GM12878 (cell line): ENCODE data around the gene PRIMPOL. TPM values are rescaled to one million over a fixed set of nuclear protein-coding genes. Genes with fewer than 3 reads are reported as not detected.
"Not testable (repeated sequence)": the region's sequence is repeated elsewhere in the genome, so short reads cannot be mapped to it uniquely, and the experiment has no call there.

Experiments used
- ATAC-seq: fragments of 200-7000 bp; cut with Tn5 transposase; 3 replicates; pipeline ENCODE4 v1.9.1; 2020; ENCODE audit warnings: mild to moderate bottlenecking, moderate library complexity
- BruUV-seq: library from RNA; stranded (reverse); fragments of 400-500 nt; replicated peaks from 2 replicates; lab custom pipeline; 2021; lab: Mats Ljungman, UMichigan
- CTCF ChIA-PET: fragments of 300-600 bp; sonication (Branson Sonifier 250); formaldehyde crosslinking; extraction: SDS; loops from one replicate; lab custom pipeline; 2021; ENCODE audit warnings: inconsistent platforms; lab: Yijun Ruan, JAX
- POLR2A ChIA-PET: fragments of 350-600 bp; formaldehyde crosslinking; extraction: SDS; loops from one replicate; lab custom pipeline; 2021; ENCODE audit warnings: inconsistent platforms; lab: Charles Lee
- RAD21 ChIA-PET: fragments of 300-600 bp; sonication (Branson Sonifier 250); formaldehyde crosslinking; loops from one replicate; lab custom pipeline; 2023; ENCODE audit warnings: antibody characterized with exemption; ENCODE audit not compliant: unreplicated experiment; lab: Charles Lee
- SMC1A ChIA-PET: fragments of 300-600 bp; sonication (Branson Sonifier 250); formaldehyde crosslinking; loops from one replicate; lab custom pipeline; 2023; ENCODE audit not compliant: unreplicated experiment, uncharacterized antibody; lab: Charles Lee
- DNase-seq: peaks from one replicate; pipeline ENCODE4 v3.0.0-alpha.2; 2011; ENCODE audit warnings: low read depth, low spot score
- FAIRE-seq: peaks from 3 replicates; lab custom pipeline; 2011; peaks lifted over from hg19 to GRCh38; lab: Jason Lieb, UNC
- H2AFZ ChIP-seq: 2 replicates; pipeline ENCODE4 v1.6.0; 2011; ENCODE audit warnings: low read depth, low read length, control low read depth; ENCODE audit not compliant: control insufficient read depth
- H3K27ac ChIP-seq: 2 replicates; pipeline ENCODE4 v1.5.1; 2011; ENCODE audit warnings: control low read depth; ENCODE audit not compliant: control insufficient read depth, insufficient read depth
- H3K27me3 ChIP-seq, 2 experiments: replicated peaks in 1 of 2; 2 replicates each; pipeline versions ENCODE4 v1.6.0 to v1.6.1; 2011; ENCODE audit warnings: low read length in 1 of 2; ENCODE audit not compliant: control insufficient read depth in 2 of 2, insufficient read depth in 2 of 2
- H3K36me3 ChIP-seq, 2 experiments: 2 replicates each; pipeline ENCODE4 v1.5.1; 2011; ENCODE audit warnings: low read length in 1 of 2; ENCODE audit not compliant: control insufficient read depth in 2 of 2, insufficient read depth in 2 of 2
- H3K4me1 ChIP-seq: 2 replicates; pipeline ENCODE4 v1.6.1; 2011; ENCODE audit warnings: mild to moderate bottlenecking, low read length, moderate library complexity, mixed read lengths; ENCODE audit not compliant: control insufficient read depth, insufficient read depth
- H3K4me2 ChIP-seq: 2 replicates; pipeline ENCODE4 v1.6.0; 2011; ENCODE audit warnings: control low read depth; ENCODE audit not compliant: control insufficient read depth, insufficient read depth
- H3K4me3 ChIP-seq: fragments of 200-600 bp; sonication (generic); 2 replicates; pipeline ENCODE4 v1.5.1; 2016
- H3K79me2 ChIP-seq: 2 replicates; pipeline ENCODE4 v1.6.0; 2011; ENCODE audit warnings: low read length; ENCODE audit not compliant: control insufficient read depth, insufficient read depth
- H3K9ac ChIP-seq: 2 replicates; pipeline ENCODE4 v1.8.0; 2011; ENCODE audit warnings: low read length, control low read depth, mixed read lengths; ENCODE audit not compliant: control insufficient read depth, insufficient read depth
- H3K9me3 ChIP-seq: replicated peaks from 3 replicates; pipeline ENCODE4 v1.5.1; 2011; ENCODE audit warnings: mild to moderate bottlenecking, low read length; ENCODE audit not compliant: control insufficient read depth, insufficient read depth
- H4K20me1 ChIP-seq: 2 replicates; pipeline ENCODE4 v1.6.0; 2011; ENCODE audit not compliant: control insufficient read depth, insufficient read depth
- BMI1 ChIP-seq: fragments of 450-650 bp; IDR thresholded peaks from 2 replicates; pipeline ENCODE4 v1.6.1; 2016; ENCODE audit warnings: mild to moderate bottlenecking, moderate library complexity, borderline replicate concordance
- E4F1 ChIP-seq: fragments of 450-650 bp; IDR thresholded peaks from 2 replicates; pipeline ENCODE4 v1.6.1; 2018; ENCODE audit warnings: borderline replicate concordance, mild to moderate bottlenecking; ENCODE audit not compliant: partially characterized antibody
- HCFC1 ChIP-seq: fragments of 150-350 bp; IDR thresholded peaks from 2 replicates; pipeline ENCODE4 v1.6.1; 2014; ENCODE audit warnings: low read length
- IKZF1 ChIP-seq: fragments of 450-650 bp; conservative IDR thresholded peaks from 2 replicates; pipeline ENCODE4 v1.6.1; 2017; ENCODE audit warnings: antibody characterized with exemption, mild to moderate bottlenecking
- MYB ChIP-seq: fragments of 150-350 bp; IDR thresholded peaks from 2 replicates; pipeline ENCODE4 v1.6.1; 2014; ENCODE audit warnings: mild to moderate bottlenecking, low read depth, low read length, borderline replicate concordance
- SREBF2 ChIP-seq: IDR thresholded peaks from 2 replicates; pipeline ENCODE4 v1.6.1; 2012; ENCODE audit warnings: mild to moderate bottlenecking, low read length
- whole genome bisulfite sequencing: methylation state at CpG from one replicate; pipeline ENCODE4 v1.1.6; 2016; ENCODE audit warnings: low lambda C conversion rate; ENCODE audit not compliant: insufficient replicate concordance, insufficient coverage; ENCODE audit errors: missing lambda C conversion rate; 5-methylcytosine and 5-hydroxymethylcytosine counted together
- in situ Hi-C: fragments of 300-500 bp; cut with MboI; formaldehyde crosslinking; loops from 9 replicates; pipeline ENCODE4 v1.14.3; 2018; ENCODE audit warnings: mixed read lengths
- intact Hi-C: fragments of 100-400 bp; cut with micrococcal nuclease; formaldehyde crosslinking; loops from one replicate; pipeline ENCODE4 v1.14.2; 2022; ENCODE audit not compliant: unreplicated experiment
- polyA plus RNA-seq, 11 experiments: library from polyadenylated mRNA; depleted of rRNA in 4 of 11; unstranded in 6 of 11; stranded (reverse) in 5 of 11; fragments of >200 nt; fragmentation: Nextera tagmentation in 4 of 11; fragmentation: Illumina TruSeq in 1 of 11; extraction: Ambion mirVana in 4 of 11; extraction: Trizol in 1 of 11; gene quantifications; 1 replicate in 1 of 11; 2 replicates in 10 of 11; pipeline versions ENCODE4 v1.2.1 to v1.2.3, GENCODE V29; 2011 to 2016; ENCODE audit warnings: inconsistent platforms in 2 of 11, missing spikeins in 2 of 11, low read depth in 1 of 11
- total RNA-seq, 4 experiments: library from RNA; depleted of rRNA in 3 of 4; stranded (reverse); fragments of >200 nt in 3 of 4; fragmentation: Illumina TruSeq in 1 of 4; extraction: Trizol in 1 of 4; gene quantifications; 2 replicates each; pipeline versions ENCODE4 v1.2.1 to v1.2.3, GENCODE V29; 2013 to 2021

PRIMPOL gene
- total and polyA plus RNA-seq, 10 of the 15 experiments (the other 5 are each of a cell fraction or from before 2014, with no cell fraction given): 10.6 to 23.7 (median 14.0) TPM

GRCh38 chr4:184651899-184652298 is 2.4 kb downstream of the PRIMPOL start:
- TF ChIP-seq MYB (no peak), IKZF1 (no peak), E4F1 (no peak), SREBF2 (no peak), HCFC1 (no peak), BMI1 (no peak)
- SMC1A ChIA-PET: no interaction called here
- no peaks in the 10 kb centered on the region for H3K36me3 ChIP-seq
- FAIRE-seq: no peak
- H3K79me2 ChIP-seq: peaks cover 40% of the 10 kb centered on the region
- CTCF ChIA-PET: no interaction called here
- no peaks in the 10 kb centered on the region for H4K20me1 ChIP-seq
- H3K27ac ChIP-seq: no peak overlapping the region
- no peaks in the 10 kb centered on the region for H3K9me3 ChIP-seq
- H3K4me2 ChIP-seq: no peak overlapping the region
- no peak overlapping the region for H3K4me3 ChIP-seq
- no peak for DNase-seq
- over 99% methylated on average over 8 of the region's 8 CpGs for WGBS
- no peak overlapping the region for H3K9ac ChIP-seq
- RAD21 ChIA-PET: no interaction called here
- peaks cover 9% of the 10 kb centered on the region; the same call in 1 of the 2 replicates for H3K4me1 ChIP-seq
- POLR2A ChIA-PET: no interaction called here
- intact Hi-C loops: no loop called here
- H2AFZ ChIP-seq: no peak overlapping the region
- H3K27me3 ChIP-seq: no peaks in the 10 kb centered on the region
- in situ Hi-C loops: loop anchor here (10.0 kb wide), 1 partner anchor 57 kb away; no protein-coding TSS in a partner anchor
- ATAC-seq: no peak
- BruUV-seq: no TSS peak

GRCh38 chr4:184652681-184653080 is 3.1 kb downstream of the PRIMPOL start:
- RAD21 ChIA-PET: not testable (repeated sequence)
- in situ Hi-C loops: loop anchor here (10.0 kb wide), 1 partner anchor 58 kb away; no protein-coding TSS in a partner anchor

More at GRCh38 chr4:184652681-184653080, 3.1 kb downstream of the PRIMPOL start:
- H2AFZ ChIP-seq, H3K9me3 ChIP-seq, H3K9ac ChIP-seq, H3K27ac ChIP-seq, H3K36me3 ChIP-seq, CTCF ChIA-PET, ATAC-seq, H3K4me3 ChIP-seq, H4K20me1 ChIP-seq, H3K4me2 ChIP-seq, FAIRE-seq, BruUV-seq, H3K27me3 ChIP-seq, DNase-seq, SMC1A ChIA-PET, intact Hi-C loops: not testable (repeated sequence)
- peaks cover 32% of the 10 kb centered on the region for H3K79me2 ChIP-seq
- H3K4me1 ChIP-seq: peaks cover 12% of the 10 kb centered on the region; the same call in 1 of the 2 replicates
- POLR2A ChIA-PET: interaction anchor here (0.6 kb wide), 1 partner anchor 10 kb away, joined by 3 read pairs; no protein-coding TSS in a partner anchor
